Aorta (tissue), 5 donors: Measurements from ENCODE around the gene LRRC37B. TPM values are rescaled to one million over a fixed set of nuclear protein-coding genes. Genes with fewer than 3 reads are reported as not detected.
"Not testable (repeated sequence)": the region's sequence is repeated elsewhere in the genome, so short reads cannot be mapped to it uniquely, and the experiment has no call there.

Experiments
- ATAC-seq: fragments of 200-7000 bp; cut with Tn5 transposase; one replicate; pipeline ENCODE4 v1.9.1; 2022; ENCODE audit warnings: moderate library complexity; ENCODE audit not compliant: low FRiP score
- DNase-seq, 2 donors: peaks; one replicate each; pipeline ENCODE4 v3.0.0-alpha.2; 2020
- H3K27ac ChIP-seq, 2 donors: one replicate each; pipeline ENCODE4 v1.5.1; 2013; ENCODE audit warnings: low read length in 2 of 2, mild to moderate bottlenecking in 2 of 2, moderate library complexity in 2 of 2, control low read depth in 1 of 2, inconsistent platforms in 1 of 2, low read depth in 1 of 2
- H3K27me3 ChIP-seq, 2 donors: one replicate each; pipeline ENCODE4 v1.6.1; 2013; ENCODE audit warnings: control low read depth in 1 of 2, low read length in 1 of 2, mild to moderate bottlenecking in 1 of 2, moderate library complexity in 1 of 2; ENCODE audit not compliant: insufficient read depth in 2 of 2, control insufficient read depth in 1 of 2
- H3K36me3 ChIP-seq, 2 donors: one replicate each; pipeline ENCODE4 v1.6.1; 2013; ENCODE audit warnings: control low read depth in 1 of 2, low read length in 1 of 2, mild to moderate bottlenecking in 1 of 2; ENCODE audit not compliant: insufficient read depth in 2 of 2, control insufficient read depth in 1 of 2
- H3K4me1 ChIP-seq, 2 donors: one replicate each; pipeline ENCODE4 v1.6.1; 2013; ENCODE audit warnings: low read length in 2 of 2, control low read depth in 1 of 2, mild to moderate bottlenecking in 1 of 2, moderate library complexity in 1 of 2; ENCODE audit not compliant: insufficient read depth in 2 of 2, control insufficient read depth in 1 of 2
- H3K4me3 ChIP-seq, 2 donors: one replicate each; pipeline ENCODE4 v1.5.1; 2013; ENCODE audit warnings: low read length in 2 of 2, control low read depth in 1 of 2, mild to moderate bottlenecking in 1 of 2
- H3K9me3 ChIP-seq: one replicate; pipeline ENCODE4 v1.6.1; 2013; ENCODE audit warnings: mild to moderate bottlenecking, low read length; ENCODE audit not compliant: control insufficient read depth
- WGBS, 2 donors: extraction: QIAGEN DNeasy Blood & Tissue Kit; methylation state at CpG; one replicate each; pipeline ENCODE4 v1.1.7; 2013; 5-methylcytosine and 5-hydroxymethylcytosine counted together
- intact Hi-C, 2 donors: fragments of 100-400 bp; cut with DNase I; formaldehyde crosslinking; loops; one replicate each; pipeline versions ENCODE4 v1.14.2 to v1.15.0; 2022
- long read RNA-seq, 2 donors: library from polyadenylated mRNA; unstranded; transcript quantifications; one replicate each; pipeline ENCODE4 v2.0.0, GENCODE V29; 2020 to 2021
- polyA plus RNA-seq, 2 donors: library from polyadenylated mRNA; stranded (reverse); fragments of 200-250 nt; gene quantifications; one replicate each; pipeline ENCODE4 v1.2.3, GENCODE V29; 2013
- total RNA-seq, 2 donors: library from RNA; stranded (reverse); fragmentation: NEBNext Ultra II Directional; extraction: Animal tissue kit (Norgen Biotek cat#: 25700); gene quantifications; one replicate each; pipeline ENCODE4 v1.2.1, GENCODE V29; 2021
- donor health status: healthy with polysubstance abuse.
- donor health status: Bipolar disorder and iron deficiency.
- donor health status: DM: no; HTN: no; CAD: no.
- donor health status: DM: no; HTN: no; CAD: no.
- donor health status: DM: yes; HTN: yes; CAD: no.

The LRRC37B gene
- 10 to 100 TPM; 15.4 to 30.2 TPM for total RNA-seq
- polyA plus RNA-seq, result 10 to 100 TPM in 1 of 2 donors, 1 to 10 TPM in 1; 5.6 to 13.6 TPM
- long read RNA-seq, donor 1, partial matches to known transcripts, result 0 of 1 reads
- long read RNA-seq, donor 1, other reads (novel, unspliced or antisense), result 0 of 1 reads
- long read RNA-seq, donor 2, partial matches to known transcripts, result 1 of 5 reads
- long read RNA-seq, donor 2, other reads (novel, unspliced or antisense), result 2 of 5 reads

- Histone ChIP-seq H3K9me3 (no peaks in the 10 kb centered on the region), H3K4me1 (no peaks in the 10 kb centered on the region), H3K27me3 (no peaks in the 10 kb centered on the region), H3K4me3 (peak within 1 kb of the TSS; percentile 74 to 83), H3K27ac (peak within 1 kb of the TSS in 1 of 2 donors; percentile 52), H3K36me3 (no peaks in the 10 kb centered on the region)
- 1% methylated on average over 43 to 51 of the region's 51 CpGs for WGBS, 2 donors
- intact Hi-C loops, result loop anchor here (5.0 to 10.0 kb wide), 2 partner anchors 130 to 138 kb away; partner anchors contain the start of gene RHOT1 (in 1 of the 2)
- peak; percentile 99 for ATAC-seq
- peak; percentile 91 to 96 for DNase-seq
Observed at GRCh38 chr17:32006957-32007462, at the start of gene LRRC37B. LRRC37B (plus strand) TSS chr17:32007383; CDS start chr17:32021393, 14,010 bp downstream.

- 95 to 96% methylated on average over 8 of the region's 8 CpGs for WGBS, 2 donors
- H3K27ac ChIP-seq, DNase-seq, H3K4me1 ChIP-seq, H3K4me3 ChIP-seq, ATAC-seq, intact Hi-C loops, H3K27me3 ChIP-seq, H3K36me3 ChIP-seq, H3K9me3 ChIP-seq: not testable (repeated sequence)
Observed at GRCh38 chr17:31964131-31964530, 43.1 kb upstream of the LRRC37B start.

- DNase-seq, result no peak
- H3K27me3 ChIP-seq, result no peaks in the 10 kb centered on the region
- H3K9me3 ChIP-seq, result no peaks in the 10 kb centered on the region
- ATAC-seq, result no peak
- H3K36me3 ChIP-seq, result no peaks in the 10 kb centered on the region
- WGBS, 2 donors, result 95% methylated on average over 3 of the region's 3 CpGs
- H3K27ac ChIP-seq, result no peak overlapping the region
- no peak overlapping the region for H3K4me3 ChIP-seq
- H3K4me1 ChIP-seq, result no peaks in the 10 kb centered on the region
- intact Hi-C loops, result no loop called here
Observed at GRCh38 chr17:31967648-31968047, 39.5 kb upstream of the LRRC37B start.

- ATAC-seq, H3K4me1 ChIP-seq, DNase-seq, intact Hi-C loops, H3K27me3 ChIP-seq, H3K4me3 ChIP-seq, H3K27ac ChIP-seq, H3K36me3 ChIP-seq, H3K9me3 ChIP-seq: not testable (repeated sequence)
- 45 to 46% methylated on average over 5 of the region's 5 CpGs for WGBS, 2 donors
Observed at GRCh38 chr17:31970416-31970815, 36.8 kb upstream of the LRRC37B start.

GRCh38 chr17:31974269-31975071, 32.7 kb upstream of the LRRC37B start:
- H3K4me3 ChIP-seq, ATAC-seq, DNase-seq, H3K27ac ChIP-seq, H3K36me3 ChIP-seq, H3K4me1 ChIP-seq, H3K27me3 ChIP-seq, intact Hi-C loops, H3K9me3 ChIP-seq: not testable (repeated sequence)
- 83 to 91% methylated on average over 14 of the region's 14 CpGs for WGBS, 2 donors

GRCh38 chr17:31975391-31975790, 31.8 kb upstream of the LRRC37B start:
- H3K4me3 ChIP-seq, H3K36me3 ChIP-seq, H3K27me3 ChIP-seq, DNase-seq, H3K9me3 ChIP-seq, intact Hi-C loops, H3K27ac ChIP-seq, ATAC-seq, H3K4me1 ChIP-seq: not testable (repeated sequence)
- WGBS, 2 donors, result 86 to 88% methylated on average over 5 of the region's 5 CpGs

GRCh38 chr17:31991821-31992220, 15.4 kb upstream of the LRRC37B start:
- 97% methylated on average over 8 of the region's 8 CpGs for WGBS, 2 donors

GRCh38 chr17:31997005-31997404, 10.2 kb upstream of the LRRC37B start:
- DNase-seq, result no peak
- peaks cover 0 to 7% of the 10 kb centered on the region in 2 donors for H3K36me3 ChIP-seq
- no peaks in the 10 kb centered on the region for H3K9me3 ChIP-seq
- no peaks in the 10 kb centered on the region for H3K27me3 ChIP-seq
- intact Hi-C loops, result no loop called here
- ATAC-seq, result no peak
- H3K27ac ChIP-seq, result no peak overlapping the region
- H3K4me3 ChIP-seq, result no peak overlapping the region
- no peaks in the 10 kb centered on the region for H3K4me1 ChIP-seq
- 91 to 94% methylated on average over 6 of the region's 6 CpGs for WGBS, 2 donors

More at GRCh38 chr17:31991821-31992220, 15.4 kb upstream of the LRRC37B start:
- H3K27ac ChIP-seq, ATAC-seq, H3K4me1 ChIP-seq, H3K36me3 ChIP-seq, H3K4me3 ChIP-seq, H3K27me3 ChIP-seq, H3K9me3 ChIP-seq, intact Hi-C loops, DNase-seq: not testable (repeated sequence)
